HepG2 (cell line): ENCODE results near the gene PITHD1.

ENCODE experiments used
- FOSL1 ChIP-seq: sonication (generic); formaldehyde crosslinking; IDR thresholded peaks from 2 replicates; pipeline ENCODE4 v1.9.0; 2021; ENCODE audit warnings: missing genetic modification reagents, borderline replicate concordance
- NR2C2 ChIP-seq: sonication (generic); formaldehyde crosslinking; IDR thresholded peaks from 2 replicates; pipeline ENCODE4 v1.4.0; 2020; ENCODE audit warnings: missing genetic modification reagents, mild to moderate bottlenecking, moderate library complexity, borderline replicate concordance
- NR2F2 ChIP-seq: IDR thresholded peaks from 2 replicates; pipeline ENCODE4 v1.6.1; 2012; ENCODE audit warnings: low read depth, inconsistent platforms, borderline replicate concordance
- POLR2A ChIP-seq, 2 experiments: IDR thresholded peaks; 2 replicates each; pipeline ENCODE4 v1.6.1; 2011; ENCODE audit warnings: low read depth in 2 of 2, low read length in 2 of 2, mild to moderate bottlenecking in 1 of 2, moderate library complexity in 1 of 2; ENCODE audit not compliant: insufficient read depth in 1 of 2
- STAT5B ChIP-seq: sonication (generic); formaldehyde crosslinking; IDR thresholded peaks from 2 replicates; pipeline ENCODE4 v1.4.0; 2020; ENCODE audit warnings: missing genetic modification reagents
- TEAD2 ChIP-seq: sonication (generic); formaldehyde crosslinking; IDR thresholded peaks from 2 replicates; pipeline ENCODE4 v1.9.0; 2021; ENCODE audit warnings: missing genetic modification reagents
- ZSCAN22 ChIP-seq: sonication (generic); formaldehyde crosslinking; IDR thresholded peaks from 2 replicates; pipeline ENCODE4 v1.4.0; 2020; ENCODE audit warnings: mild to moderate bottlenecking, missing genetic modification reagents
- TF ChIP-seq, protein P1 (sequence below): sonication (generic); formaldehyde crosslinking; IDR thresholded peaks from 2 replicates; pipeline ENCODE4 v1.5.0; 2020; ENCODE audit warnings: mild to moderate bottlenecking, missing genetic modification reagents, moderate library complexity
- TF ChIP-seq, protein P2 (sequence below): sonication (generic); formaldehyde crosslinking; IDR thresholded peaks from 2 replicates; pipeline ENCODE4 v1.8.0; 2022; ENCODE audit warnings: mild to moderate bottlenecking, missing genetic modification reagents, moderate library complexity
- TF ChIP-seq, protein P3 (sequence below), 2 experiments: sonication (generic) in 1 of 2; formaldehyde crosslinking in 1 of 2; IDR thresholded peaks; 2 replicates each; pipeline versions ENCODE4 v1.4.0 to v1.6.1; 2018 to 2020; ENCODE audit warnings: missing genetic modification reagents in 2 of 2, borderline replicate concordance in 1 of 2, low read depth in 1 of 2, mild to moderate bottlenecking in 1 of 2, missing biosample characterization in 1 of 2
- TF ChIP-seq, protein P4 (sequence below): sonication (generic); formaldehyde crosslinking; conservative IDR thresholded peaks from 2 replicates; pipeline ENCODE4 v1.5.0; 2020; ENCODE audit warnings: missing genetic modification reagents

DNA sequence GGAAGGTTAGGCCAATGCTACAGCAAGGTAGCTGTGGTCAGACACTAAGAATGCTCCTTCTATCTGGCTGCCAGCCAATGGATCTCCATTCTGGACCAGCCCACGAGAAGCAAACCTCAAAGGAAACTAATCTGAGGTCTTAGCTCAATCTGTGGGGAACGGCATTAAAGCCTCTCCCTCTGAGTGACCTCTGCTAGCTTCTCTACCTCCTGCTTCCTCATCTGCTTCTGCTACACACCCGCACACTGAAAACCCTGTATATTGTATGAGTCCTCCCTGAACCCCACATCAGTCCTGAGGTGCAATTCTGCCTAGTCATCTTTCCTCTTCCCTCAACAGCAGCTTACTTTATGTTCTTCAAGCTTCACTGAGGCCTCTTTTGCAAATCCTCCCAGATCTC is 29.2 kb downstream of the PITHD1 start:
- TF ChIP-seq, protein P1, sequence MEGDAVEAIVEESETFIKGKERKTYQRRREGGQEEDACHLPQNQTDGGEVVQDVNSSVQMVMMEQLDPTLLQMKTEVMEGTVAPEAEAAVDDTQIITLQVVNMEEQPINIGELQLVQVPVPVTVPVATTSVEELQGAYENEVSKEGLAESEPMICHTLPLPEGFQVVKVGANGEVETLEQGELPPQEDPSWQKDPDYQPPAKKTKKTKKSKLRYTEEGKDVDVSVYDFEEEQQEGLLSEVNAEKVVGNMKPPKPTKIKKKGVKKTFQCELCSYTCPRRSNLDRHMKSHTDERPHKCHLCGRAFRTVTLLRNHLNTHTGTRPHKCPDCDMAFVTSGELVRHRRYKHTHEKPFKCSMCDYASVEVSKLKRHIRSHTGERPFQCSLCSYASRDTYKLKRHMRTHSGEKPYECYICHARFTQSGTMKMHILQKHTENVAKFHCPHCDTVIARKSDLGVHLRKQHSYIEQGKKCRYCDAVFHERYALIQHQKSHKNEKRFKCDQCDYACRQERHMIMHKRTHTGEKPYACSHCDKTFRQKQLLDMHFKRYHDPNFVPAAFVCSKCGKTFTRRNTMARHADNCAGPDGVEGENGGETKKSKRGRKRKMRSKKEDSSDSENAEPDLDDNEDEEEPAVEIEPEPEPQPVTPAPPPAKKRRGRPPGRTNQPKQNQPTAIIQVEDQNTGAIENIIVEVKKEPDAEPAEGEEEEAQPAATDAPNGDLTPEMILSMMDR (CRISPR knock-in tag): no peak
- TF ChIP-seq, protein P2, sequence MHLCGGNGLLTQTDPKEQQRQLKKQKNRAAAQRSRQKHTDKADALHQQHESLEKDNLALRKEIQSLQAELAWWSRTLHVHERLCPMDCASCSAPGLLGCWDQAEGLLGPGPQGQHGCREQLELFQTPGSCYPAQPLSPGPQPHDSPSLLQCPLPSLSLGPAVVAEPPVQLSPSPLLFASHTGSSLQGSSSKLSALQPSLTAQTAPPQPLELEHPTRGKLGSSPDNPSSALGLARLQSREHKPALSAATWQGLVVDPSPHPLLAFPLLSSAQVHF (CRISPR knock-in tag): no peak
- TF ChIP-seq FOSL1 (CRISPR knock-in tag) (no peak), POLR2A (IDR thresholded peaks at IDR 0.05; ENCODE audit: insufficient read depth in 1 of 2, low read depth in 2 of 2, low read length in 2 of 2) (no peak), ZSCAN22 (CRISPR knock-in tag) (no peak), TEAD2 (no peak), NR2F2 (no peak), NR2C2 (CRISPR knock-in tag) (no peak), STAT5B (CRISPR knock-in tag) (no peak)
- TF ChIP-seq, protein P3, sequence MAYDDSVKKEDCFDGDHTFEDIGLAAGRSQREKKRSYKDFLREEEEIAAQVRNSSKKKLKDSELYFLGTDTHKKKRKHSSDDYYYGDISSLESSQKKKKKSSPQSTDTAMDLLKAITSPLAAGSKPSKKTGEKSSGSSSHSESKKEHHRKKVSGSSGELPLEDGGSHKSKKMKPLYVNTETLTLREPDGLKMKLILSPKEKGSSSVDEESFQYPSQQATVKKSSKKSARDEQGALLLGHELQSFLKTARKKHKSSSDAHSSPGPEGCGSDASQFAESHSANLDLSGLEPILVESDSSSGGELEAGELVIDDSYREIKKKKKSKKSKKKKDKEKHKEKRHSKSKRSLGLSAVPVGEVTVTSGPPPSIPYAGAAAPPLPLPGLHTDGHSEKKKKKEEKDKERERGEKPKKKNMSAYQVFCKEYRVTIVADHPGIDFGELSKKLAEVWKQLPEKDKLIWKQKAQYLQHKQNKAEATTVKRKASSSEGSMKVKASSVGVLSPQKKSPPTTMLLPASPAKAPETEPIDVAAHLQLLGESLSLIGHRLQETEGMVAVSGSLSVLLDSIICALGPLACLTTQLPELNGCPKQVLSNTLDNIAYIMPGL (CRISPR knock-in tag; IDR thresholded peaks at IDR 0.05; ENCODE audit: borderline replicate concordance in 1 of 2, low read depth in 1 of 2): no peak
- TF ChIP-seq, protein P4, sequence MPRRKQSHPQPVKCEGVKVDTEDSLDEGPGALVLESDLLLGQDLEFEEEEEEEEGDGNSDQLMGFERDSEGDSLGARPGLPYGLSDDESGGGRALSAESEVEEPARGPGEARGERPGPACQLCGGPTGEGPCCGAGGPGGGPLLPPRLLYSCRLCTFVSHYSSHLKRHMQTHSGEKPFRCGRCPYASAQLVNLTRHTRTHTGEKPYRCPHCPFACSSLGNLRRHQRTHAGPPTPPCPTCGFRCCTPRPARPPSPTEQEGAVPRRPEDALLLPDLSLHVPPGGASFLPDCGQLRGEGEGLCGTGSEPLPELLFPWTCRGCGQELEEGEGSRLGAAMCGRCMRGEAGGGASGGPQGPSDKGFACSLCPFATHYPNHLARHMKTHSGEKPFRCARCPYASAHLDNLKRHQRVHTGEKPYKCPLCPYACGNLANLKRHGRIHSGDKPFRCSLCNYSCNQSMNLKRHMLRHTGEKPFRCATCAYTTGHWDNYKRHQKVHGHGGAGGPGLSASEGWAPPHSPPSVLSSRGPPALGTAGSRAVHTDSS: no peak
